GM19238 (cell line): Measurements from ENCODE around the gene DPYSL4.
"Not testable (repeated sequence)": the region's sequence is repeated elsewhere in the genome, so short reads cannot be mapped to it uniquely, and the experiment has no call there.

Source experiments
- DNase-seq: peaks from one replicate; pipeline ENCODE4 v3.0.0; 2011; ENCODE audit warnings: low spot score; ENCODE audit not compliant: insufficient read length

DPYSL4 gene

GRCh38 chr10:132149917-132150316 lies 36.8 kb upstream of the DPYSL4 start:
- DNase-seq, result no peak

GRCh38 chr10:132150777-132151176 lies 36.0 kb upstream of the DPYSL4 start:
- no peak for DNase-seq

- DNase-seq, result no peak
Measured at GRCh38 chr10:132151286-132151950, 35.3 kb upstream of the DPYSL4 start.

- no peak for DNase-seq
Measured at GRCh38 chr10:132151951-132152505, 34.7 kb upstream of the DPYSL4 start.

- DNase-seq, result no peak
Measured at GRCh38 chr10:132152896-132153580, 33.7 kb upstream of the DPYSL4 start.

GRCh38 chr10:132153616-132154217 lies 33.0 kb upstream of the DPYSL4 start:
- no peak for DNase-seq

- DNase-seq, result no peak
Measured at GRCh38 chr10:132154440-132154839, 32.3 kb upstream of the DPYSL4 start.

DNA sequence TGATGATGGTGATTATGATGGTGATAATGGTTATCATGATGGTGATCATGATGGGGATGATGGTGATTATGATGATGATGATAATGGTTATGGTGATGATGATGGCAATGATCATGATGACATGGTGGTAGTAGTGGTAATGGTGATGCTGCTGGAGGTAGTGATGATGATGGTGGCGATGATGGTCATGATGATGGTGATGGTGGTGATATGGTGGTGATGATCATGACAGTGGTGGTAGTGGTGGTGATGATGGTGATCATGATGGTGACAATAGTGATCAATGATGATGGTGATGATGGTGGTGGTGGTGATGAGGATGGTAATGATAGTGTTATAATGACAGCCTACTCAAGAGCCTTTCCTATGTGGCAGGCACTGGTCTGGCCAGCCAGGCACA lies 31.8 kb upstream of the DPYSL4 start:
- no peak for DNase-seq

DNA sequence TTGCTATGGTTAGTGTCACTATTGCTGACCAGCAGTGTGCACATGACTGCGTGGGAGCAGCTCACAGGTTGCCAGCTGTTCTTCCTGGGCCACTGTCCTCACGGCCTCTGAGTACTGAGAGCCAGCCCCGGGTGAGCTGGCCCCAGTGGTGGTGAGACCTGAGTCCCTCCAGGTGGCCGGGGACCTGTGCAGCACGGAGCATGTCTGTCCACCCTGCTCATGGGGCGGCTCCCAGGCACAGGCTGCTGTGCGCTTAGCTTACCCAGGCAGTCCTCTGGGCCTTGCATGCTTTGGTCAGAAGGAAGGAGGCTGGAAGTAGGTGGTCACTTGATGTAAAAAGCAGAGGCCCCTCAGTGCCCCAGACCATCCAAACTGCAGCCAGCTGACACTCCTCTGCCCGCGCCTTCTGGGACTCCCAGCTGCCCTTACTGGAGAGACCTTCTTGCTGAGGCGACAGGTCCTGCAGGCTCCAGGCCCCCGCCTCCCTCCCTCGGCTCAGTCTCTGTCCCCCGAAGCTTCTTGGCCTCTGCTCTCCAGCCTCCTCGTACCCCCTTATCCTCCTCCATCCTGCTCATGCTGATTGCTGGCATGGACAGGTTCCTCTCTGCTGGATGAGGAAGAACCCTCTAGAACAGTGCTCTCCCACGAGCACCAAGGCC lies 30.9 kb upstream of the DPYSL4 start:
- DNase-seq, result no peak

DNA sequence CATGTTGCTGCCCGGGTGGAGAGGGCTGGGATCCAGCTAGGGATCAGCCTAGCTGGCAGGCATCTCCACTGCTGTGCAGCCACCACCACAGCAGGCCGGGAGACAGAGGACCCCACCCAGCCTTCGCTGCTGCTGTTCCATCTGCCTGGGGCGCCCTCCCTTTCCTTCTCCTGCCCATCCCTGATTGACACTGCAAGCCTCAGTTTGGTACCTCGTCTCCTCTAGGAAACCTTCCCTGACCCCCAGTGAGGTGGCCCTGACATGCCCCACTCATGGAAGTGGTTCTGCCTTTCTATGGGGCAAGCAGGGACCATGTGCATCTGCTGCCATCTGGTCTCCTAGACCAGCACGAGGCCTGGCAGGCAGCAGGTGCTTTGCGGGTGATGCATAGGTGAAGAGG lies 30.4 kb upstream of the DPYSL4 start:
- no peak for DNase-seq

- no peak for DNase-seq
Measured at GRCh38 chr10:132157101-132157500, 29.6 kb upstream of the DPYSL4 start.

DNA sequence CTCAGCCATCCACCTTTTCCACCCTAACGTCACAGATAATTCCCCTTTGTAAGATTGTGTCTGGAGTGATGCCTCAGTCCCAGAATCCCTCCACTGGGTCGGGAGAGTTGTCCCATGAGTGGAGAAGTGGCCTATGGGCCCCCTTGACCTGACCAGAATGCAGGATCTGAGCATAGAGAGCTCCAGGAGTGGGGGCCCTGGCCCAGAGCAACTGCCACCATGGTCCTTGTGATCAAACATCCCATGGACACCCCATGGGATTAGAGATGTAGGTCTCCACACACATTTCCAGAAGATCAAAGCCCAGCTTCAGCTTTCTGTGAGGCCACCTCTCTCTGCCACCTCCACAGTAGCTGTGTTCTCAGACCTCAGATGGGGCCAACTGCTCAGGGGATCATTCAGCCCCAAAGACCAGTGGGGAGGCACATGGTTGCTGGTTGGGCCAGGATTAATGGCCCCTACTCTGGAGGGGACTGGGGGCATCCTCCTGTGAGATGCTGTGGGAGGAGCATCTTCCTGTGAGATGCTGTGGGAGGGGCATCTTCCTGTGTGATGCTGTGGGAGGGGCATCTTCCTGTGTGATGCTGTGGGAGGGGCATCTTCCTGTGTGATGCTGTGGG lies 28.5 kb upstream of the DPYSL4 start:
- no peak for DNase-seq

GRCh38 chr10:132158823-132159222 lies 27.9 kb upstream of the DPYSL4 start:
- no peak for DNase-seq

DNA sequence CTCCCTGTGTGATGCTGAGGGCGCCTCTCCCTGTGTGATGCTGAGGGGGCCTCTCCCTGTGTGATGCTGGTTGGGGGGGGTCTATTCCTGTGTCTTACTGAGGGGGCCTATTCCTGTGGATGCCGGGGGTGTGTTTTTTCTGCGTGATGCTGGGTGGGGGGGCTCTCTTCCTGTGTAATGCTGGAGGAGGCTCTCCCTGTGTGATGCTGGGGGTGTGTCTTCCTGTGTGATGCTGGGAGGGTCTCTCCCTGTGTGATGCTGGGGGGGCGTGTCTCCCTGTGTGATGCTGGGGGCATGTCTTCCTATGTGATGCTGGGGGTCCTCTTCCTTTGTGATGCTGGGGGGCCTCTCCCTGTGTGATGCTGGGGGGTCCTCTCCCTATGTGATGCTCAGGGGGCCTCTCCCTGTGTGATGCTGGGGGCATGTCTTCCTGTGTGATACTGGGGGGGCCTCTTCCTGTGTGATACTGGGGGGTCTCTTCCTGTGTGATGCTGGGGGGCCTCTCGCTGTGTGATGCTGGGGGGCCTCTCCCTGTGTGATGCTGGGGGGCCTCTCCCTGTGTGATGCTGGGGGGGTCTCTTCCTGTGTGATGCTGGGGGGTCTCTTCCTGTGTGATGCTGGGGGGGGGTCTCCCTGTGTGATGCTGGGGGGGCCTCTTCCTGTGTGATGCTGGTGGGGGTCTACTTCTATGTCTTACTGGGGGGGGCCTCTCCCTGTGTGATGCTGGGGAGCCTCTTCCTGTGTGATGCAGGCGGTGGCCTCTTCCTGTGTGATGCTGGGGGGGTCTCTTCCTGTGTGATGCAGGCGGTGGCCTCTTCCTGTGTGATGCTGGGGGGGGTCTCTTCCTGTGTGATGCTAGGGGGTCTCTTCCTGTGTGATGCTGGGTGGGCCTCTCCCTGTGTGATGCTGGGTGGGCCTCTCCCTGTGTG lies 27.2 kb upstream of the DPYSL4 start:
- DNase-seq, result not testable (repeated sequence)

DNA sequence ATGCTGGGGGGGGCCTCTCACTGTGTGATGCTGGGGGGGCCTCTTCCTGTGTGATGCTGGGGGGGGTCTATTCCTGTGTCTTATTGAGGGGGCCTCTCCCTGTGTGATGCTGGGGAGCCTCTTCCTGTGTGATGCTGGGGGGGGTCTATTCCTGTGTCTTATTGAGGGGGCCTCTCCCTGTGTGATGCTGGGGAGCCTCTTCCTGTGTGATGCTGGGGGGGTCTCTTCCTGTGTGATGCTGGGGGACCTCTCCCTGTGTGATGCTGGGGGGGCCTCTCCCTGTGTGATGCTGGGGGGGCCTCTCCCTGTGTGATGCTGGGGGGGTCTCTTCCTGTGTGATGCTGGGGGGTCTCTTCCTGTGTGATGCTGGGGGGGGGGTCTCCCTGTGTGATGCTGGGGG lies 26.5 kb upstream of the DPYSL4 start:
- DNase-seq, result not testable (repeated sequence)

DNA sequence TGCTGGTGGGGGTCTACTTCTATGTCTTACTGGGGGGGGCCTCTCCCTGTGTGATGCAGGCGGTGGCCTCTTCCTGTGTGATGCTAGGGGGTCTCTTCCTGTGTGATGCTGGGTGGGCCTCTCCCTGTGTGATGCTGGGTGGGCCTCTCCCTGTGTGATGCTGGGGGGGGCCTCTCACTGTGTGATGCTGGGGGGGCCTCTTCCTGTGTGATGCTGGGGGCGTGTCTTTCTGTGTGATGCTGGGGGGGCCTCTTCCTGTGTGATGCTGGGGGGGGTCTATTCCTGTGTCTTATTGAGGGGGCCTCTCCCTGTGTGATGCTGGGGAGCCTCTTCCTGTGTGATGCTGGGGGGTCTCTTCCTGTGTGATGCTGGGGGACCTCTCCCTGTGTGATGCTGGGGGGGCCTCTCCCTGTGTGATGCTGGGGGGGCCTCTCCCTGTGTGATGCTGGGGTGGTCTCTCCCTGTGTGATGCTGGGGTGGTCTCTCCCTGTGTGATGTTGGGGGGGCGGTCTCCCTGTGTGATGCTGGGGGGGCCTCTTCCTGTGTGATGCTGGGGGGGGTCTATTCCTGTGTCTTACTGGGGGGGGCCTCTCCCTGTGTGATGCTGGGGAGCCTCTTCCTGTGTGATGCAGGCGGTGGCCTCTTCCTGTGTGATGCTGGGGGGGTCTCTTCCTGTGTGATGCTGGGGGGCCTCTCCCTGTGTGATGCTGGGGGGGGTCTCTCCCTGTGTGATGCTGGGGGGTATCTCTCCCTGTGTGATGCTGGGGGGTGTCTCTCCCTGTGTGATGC lies 25.7 kb upstream of the DPYSL4 start:
- DNase-seq, result not testable (repeated sequence)

DNA sequence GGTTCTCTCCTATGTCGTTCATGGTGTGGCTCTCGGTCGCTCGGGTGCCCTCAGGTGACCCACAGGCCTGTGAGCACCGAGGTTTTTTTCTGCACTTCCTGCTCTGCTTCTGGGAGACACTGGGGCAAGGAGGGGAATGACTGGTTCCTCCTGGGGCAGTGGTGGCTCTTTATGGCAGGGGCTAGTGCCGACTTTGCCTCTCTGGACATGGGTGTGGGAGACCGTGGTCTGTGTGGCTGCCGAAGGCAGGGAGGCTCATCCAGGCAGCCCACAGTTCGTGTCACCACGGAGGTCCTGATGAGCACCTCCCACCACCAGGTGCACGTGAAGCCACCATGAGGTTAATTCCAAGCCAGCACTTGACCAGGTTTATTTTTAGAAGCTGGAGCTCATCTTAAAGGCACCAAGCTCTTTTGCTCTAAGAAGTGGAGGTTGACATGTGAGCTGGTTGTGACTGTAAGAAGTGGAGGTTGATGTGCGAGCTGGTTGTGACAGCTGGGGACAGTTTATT lies 24.7 kb upstream of the DPYSL4 start:
- no peak for DNase-seq

DNA sequence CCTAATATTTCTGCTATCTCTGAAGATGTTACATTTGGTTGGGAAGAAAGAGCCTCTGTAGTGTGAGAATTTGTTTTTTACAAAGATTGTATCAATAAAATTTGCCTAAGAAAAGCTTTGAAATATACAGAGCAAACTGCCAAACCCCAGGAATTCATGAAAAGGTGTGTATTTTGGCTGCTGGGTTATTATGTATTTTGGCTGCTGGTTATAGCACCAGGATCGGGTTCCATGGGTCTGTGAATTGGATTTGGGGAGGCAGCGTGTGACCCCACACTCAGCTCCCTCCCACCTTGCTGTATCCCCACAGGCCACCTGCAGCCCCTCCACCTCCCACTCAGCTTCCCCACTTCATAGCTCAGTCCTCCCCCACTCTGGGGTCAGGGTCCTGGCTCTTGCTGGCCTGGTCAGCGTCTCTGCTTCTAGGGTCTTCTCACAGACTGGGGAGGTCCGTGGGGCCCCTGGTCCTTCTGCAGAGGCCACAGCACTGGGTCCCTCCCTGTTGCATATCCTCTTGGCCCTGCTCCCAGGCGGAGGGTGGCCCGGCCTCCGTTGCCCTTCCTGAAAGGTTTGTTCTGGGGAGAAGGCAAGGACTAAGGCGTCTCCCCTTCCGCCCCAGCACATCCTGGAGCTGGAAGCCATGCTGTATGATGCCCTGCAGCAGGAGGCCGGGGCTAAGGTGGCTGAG lies 24.0 kb upstream of the DPYSL4 start:
- no peak for DNase-seq

GRCh38 chr10:132163278-132163765 lies 23.4 kb upstream of the DPYSL4 start:
- peak; percentile 49 for DNase-seq
